Subcutaneous adipose tissue (tissue), 4 donors: Measurements from ENCODE around the gene CADM2. TPM values are rescaled to one million over a fixed set of nuclear protein-coding genes. Genes with fewer than 3 reads are reported as not detected.

Experiments used
- total RNA-seq, 4 donors: library from RNA; depleted of rRNA; stranded (reverse); fragments of >200 nt; gene quantifications; one replicate each; pipeline ENCODE4 v1.1.0, GENCODE V29; 2016
- TF ChIP-seq, protein P1 (sequence below): fragments of 450-650 bp; IDR thresholded peaks from one replicate; pipeline ENCODE4 v1.5.1; 2016; ENCODE audit warnings: low read depth, mild to moderate bottlenecking, control low read depth, antibody characterized with exemption, moderate library complexity

CADM2 gene
- total RNA-seq, 4 donors from 2014 or later = 1.0 to 19.8 (median 4.4) TPM

DNA sequence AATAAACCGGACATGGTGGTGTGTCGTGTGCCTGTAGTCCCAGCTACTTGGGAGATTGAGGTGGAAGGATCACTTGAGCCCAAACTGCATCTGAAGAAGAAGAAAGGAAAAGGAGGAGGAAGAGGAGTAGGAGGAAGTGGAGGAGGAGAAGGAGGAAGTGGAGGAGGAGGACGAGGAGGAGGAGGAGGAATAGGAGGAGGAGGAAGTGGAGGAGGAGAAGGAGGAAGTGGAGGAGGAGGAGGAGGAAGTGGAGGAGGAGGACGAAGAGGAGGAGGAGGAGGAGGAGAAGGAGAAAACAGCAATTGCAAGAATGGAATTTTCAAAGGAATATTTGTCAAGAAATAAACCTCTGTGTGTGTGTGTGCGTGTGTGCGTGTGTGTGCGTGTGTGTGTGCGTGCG lies 528.6 kb downstream of the CADM2 start:
- TF ChIP-seq, protein P1, sequence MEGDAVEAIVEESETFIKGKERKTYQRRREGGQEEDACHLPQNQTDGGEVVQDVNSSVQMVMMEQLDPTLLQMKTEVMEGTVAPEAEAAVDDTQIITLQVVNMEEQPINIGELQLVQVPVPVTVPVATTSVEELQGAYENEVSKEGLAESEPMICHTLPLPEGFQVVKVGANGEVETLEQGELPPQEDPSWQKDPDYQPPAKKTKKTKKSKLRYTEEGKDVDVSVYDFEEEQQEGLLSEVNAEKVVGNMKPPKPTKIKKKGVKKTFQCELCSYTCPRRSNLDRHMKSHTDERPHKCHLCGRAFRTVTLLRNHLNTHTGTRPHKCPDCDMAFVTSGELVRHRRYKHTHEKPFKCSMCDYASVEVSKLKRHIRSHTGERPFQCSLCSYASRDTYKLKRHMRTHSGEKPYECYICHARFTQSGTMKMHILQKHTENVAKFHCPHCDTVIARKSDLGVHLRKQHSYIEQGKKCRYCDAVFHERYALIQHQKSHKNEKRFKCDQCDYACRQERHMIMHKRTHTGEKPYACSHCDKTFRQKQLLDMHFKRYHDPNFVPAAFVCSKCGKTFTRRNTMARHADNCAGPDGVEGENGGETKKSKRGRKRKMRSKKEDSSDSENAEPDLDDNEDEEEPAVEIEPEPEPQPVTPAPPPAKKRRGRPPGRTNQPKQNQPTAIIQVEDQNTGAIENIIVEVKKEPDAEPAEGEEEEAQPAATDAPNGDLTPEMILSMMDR = no peak

- TF ChIP-seq, protein P1 = no peak
These were observed 536.8 kb downstream of the CADM2 start for GRCh38 chr3:85495602-85496001.

DNA sequence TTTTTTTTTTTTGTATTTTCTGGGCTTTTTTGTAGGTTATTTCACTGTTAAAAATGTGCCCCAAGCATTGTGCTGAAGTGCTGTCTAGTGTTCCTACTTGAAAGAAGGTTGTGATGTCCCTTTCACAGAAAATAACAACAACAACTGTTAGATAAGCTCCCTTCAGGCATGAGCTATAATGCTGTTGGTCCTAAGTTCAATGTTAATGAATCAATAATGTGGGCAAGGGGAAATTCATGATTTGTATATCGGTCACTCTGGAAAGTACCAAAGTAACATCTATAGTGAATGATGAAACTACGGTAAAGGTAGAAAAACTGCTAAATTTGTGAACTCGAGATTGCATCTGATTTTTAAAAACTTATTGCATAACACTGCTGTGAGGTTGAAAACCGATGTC lies 539.4 kb downstream of the CADM2 start:
- TF ChIP-seq, protein P1 = no peak

DNA sequence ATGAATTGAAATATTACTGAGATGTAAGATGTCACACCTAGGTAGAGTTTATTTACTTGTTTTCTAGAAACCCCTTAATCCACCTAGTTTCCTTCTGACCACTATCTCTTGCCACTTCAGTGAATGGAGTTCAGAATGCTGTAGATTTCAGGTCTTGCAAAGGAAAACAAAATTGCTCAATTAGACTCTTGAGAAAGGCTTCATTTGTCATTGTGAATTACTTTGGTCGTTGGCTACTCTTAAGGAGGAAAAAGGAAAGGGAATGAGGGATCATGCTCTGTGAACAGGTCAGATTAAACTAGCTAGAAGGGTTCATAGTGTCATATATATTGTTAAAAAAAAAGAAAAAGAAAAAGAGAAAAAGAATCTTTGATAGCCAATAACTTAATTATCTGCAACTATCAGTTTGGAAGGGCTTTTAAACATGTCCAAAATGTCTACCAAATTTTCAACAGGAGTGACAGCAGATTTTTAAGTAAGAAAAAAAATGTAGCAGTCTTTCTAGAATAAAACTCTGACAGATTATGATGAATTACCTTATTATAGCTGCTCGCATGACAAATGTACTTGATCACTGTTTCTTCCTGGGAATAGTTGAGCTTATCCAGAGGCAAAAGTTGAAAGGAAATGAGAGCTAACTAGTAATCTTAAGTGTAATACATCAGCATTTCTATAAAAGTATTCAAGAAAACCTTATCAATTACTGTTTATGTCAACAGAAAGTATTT lies 543.5 kb downstream of the CADM2 start:
- TF ChIP-seq, protein P1 = no peak

DNA sequence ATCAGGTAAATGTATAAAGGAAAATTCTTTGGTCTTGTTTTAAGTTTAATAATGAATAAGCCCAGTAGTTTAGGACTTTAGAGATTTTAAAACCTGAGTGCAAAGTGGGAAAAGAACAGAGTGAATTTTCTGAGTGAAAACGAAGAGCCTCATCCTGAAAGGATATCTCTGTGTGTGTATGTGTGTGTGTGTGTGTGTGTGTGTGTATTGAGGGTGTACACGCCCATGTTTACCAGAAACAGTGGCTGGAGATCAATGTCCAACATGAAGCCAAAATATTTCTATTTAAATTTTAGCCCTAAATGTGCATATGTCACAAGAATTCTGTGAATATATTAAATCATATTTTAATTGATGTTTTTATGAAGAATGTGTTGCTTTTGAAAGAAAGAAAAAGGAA lies 549.9 kb downstream of the CADM2 start:
- TF ChIP-seq, protein P1 = no peak

DNA sequence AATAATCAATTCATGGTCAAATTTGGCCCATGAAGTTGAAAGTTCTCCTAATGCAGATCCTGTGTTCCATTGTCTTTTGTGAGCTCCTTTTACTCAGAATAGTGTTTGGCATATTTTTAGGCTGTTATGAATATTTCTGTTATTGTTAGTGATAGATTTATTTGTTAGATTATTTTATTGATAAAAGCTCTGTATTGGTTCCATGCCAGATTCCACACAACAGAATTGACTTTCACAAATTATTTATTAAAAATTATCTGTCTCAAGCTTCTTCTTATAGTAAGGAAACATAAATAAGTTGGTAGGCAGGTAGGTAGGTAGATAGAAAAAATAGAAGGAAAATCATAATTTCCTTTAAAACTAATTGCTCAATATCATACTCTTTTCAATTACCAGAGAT lies 557.4 kb downstream of the CADM2 start:
- TF ChIP-seq, protein P1 = no peak

- TF ChIP-seq, protein P1 = no peak
These were observed 565.3 kb downstream of the CADM2 start for GRCh38 chr3:85524104-85524503.
